ENCODE measurements around the gene WDR41. TPM values are rescaled to one million over a fixed set of nuclear protein-coding genes. Genes with fewer than 3 reads are reported as not detected.

WDR41 gene
- total and polyA plus RNA-seq, 2 of the 4 experiments (the other 2 are of a cell fraction): 38.1 to 72.1 TPM

- Histone ChIP-seq H3K4me1 (ENCODE audit: control insufficient read depth, insufficient read depth, low read length) (no peaks in the 10 kb centered on the region), H3K79me1 (ENCODE audit: low read depth in 1 of 2, low read length in 2 of 2) (no peaks in the 10 kb centered on the region), H3K9me1 (ENCODE audit: insufficient read depth, low read length) (no peaks in the 10 kb centered on the region), H3K36me3 (ENCODE audit: control insufficient read depth, insufficient read depth, low read length) (peaks cover 12% of the 10 kb centered on the region), H3K9me3 (ENCODE audit: control insufficient read depth, insufficient read depth, low read length) (no peaks in the 10 kb centered on the region), H3K14ac (replicated peaks; ENCODE audit: low read depth, low read length) (no peak overlapping the region), H2BK120ac (ENCODE audit: low read depth, low read length) (no peak overlapping the region), H4K91ac (ENCODE audit: insufficient read depth, low read depth, low read length) (no peak overlapping the region), H3K4me2 (ENCODE audit: low read depth, low read length) (no peak overlapping the region), H3K27me3 (ENCODE audit: control insufficient read depth, insufficient read depth, low read length) (no peaks in the 10 kb centered on the region), H4K8ac (ENCODE audit: low read depth in 2 of 2, low read length in 2 of 2) (no peak overlapping the region), H3K18ac (ENCODE audit: low read depth, low read length) (no peak overlapping the region), H2AK9ac (replicated peaks; ENCODE audit: low read depth, low read length, poor library complexity) (no peak overlapping the region), H3K56ac (ENCODE audit: extremely low read depth, insufficient read depth, low read length) (no peak overlapping the region), H3K4ac (ENCODE audit: low read depth, low read length) (no peak overlapping the region), H2BK20ac (ENCODE audit: low read depth, low read length) (no peak overlapping the region), H2BK15ac (ENCODE audit: low read depth, low read length) (no peak overlapping the region), H4K5ac (ENCODE audit: low read depth, low read length) (no peak overlapping the region), H2AFZ (replicated peaks; ENCODE audit: low read length, poor library complexity) (no peak overlapping the region), H3K4me3 (ENCODE audit: insufficient read depth, low read depth, low read length) (no peak overlapping the region), H4K20me1 (ENCODE audit: insufficient read depth, low read length) (no peaks in the 10 kb centered on the region), H3K23ac (ENCODE audit: low read depth, low read length) (no peak overlapping the region), H2BK5ac (ENCODE audit: low read depth, low read length, poor library complexity, severe bottlenecking) (no peak overlapping the region), H3K27ac (ENCODE audit: insufficient read depth, low read length) (no peak overlapping the region), H2AK5ac (ENCODE audit: low read depth, low read length) (no peak overlapping the region), H3K9ac (ENCODE audit: low read depth, low read length) (no peak overlapping the region)
- WGBS, 2 experiments (ENCODE audit: extremely low coverage in 2 of 2, insufficient read length in 1 of 2): no CpG with 5 or more reads among the region's 3 CpGs
- no peak for DNase-seq
- POLR2A ChIA-PET (ENCODE audit: unreplicated experiment): no interaction called here
- dilution Hi-C loops (cut with HindIII; ENCODE audit: low sequenced_read_pairs, unreplicated experiment): no loop called here
- no TSS peak for BruUV-seq (replicated peaks)
- intact Hi-C loops (cut with micrococcal nuclease): loop anchor here (5.0 to 10.0 kb wide), 2 partner anchors 143 to 296 kb away; no protein-coding TSS in a partner anchor
- no peak for ATAC-seq (ENCODE audit: low read depth)
- in situ Hi-C loops (cut with MboI; ENCODE audit: low sequenced_read_pairs): no loop called here
- CTCF ChIA-PET: no interaction called here
- TF ChIP-seq SMC3 (IDR thresholded peaks at IDR 0.05; ENCODE audit: low read depth, low read length): no peak
- no peak for TF ChIP-seq USF2 (IDR thresholded peaks at IDR 0.05; ENCODE audit: low read depth, low read length)
- TF ChIP-seq RCOR1 (IDR thresholded peaks at IDR 0.05; ENCODE audit: insufficient replicate concordance, low read length): no peak
- no peak for TF ChIP-seq NFE2L2 (IDR thresholded peaks at IDR 0.05; ENCODE audit: low read depth, low read length)
- no peak for TF ChIP-seq MXI1 (IDR thresholded peaks at IDR 0.05; ENCODE audit: borderline replicate concordance, low read depth, low read length)
- no peak for TF ChIP-seq FOS (IDR thresholded peaks at IDR 0.05; ENCODE audit: low read depth, low read length)
- TF ChIP-seq POLR2A (IDR thresholded peaks at IDR 0.05; ENCODE audit: low read depth, low read length): no peak
- TF ChIP-seq CHD1 (IDR thresholded peaks at IDR 0.05; ENCODE audit: low read depth, low read length): no peak
Measured at GRCh38 chr5:77438071-77438470, 54.0 kb downstream of the WDR41 start.

Data from IMR-90 (cell line).